SH-SY5Y (cell line): ENCODE results near the gene FRMD7.

Experiments
- GATA2 ChIP-seq: IDR thresholded peaks from 2 replicates; pipeline ENCODE4 v1.6.1; 2011; ENCODE audit warnings: mild to moderate bottlenecking, low read depth, low read length
- GATA3 ChIP-seq: IDR thresholded peaks from 2 replicates; pipeline ENCODE4 v1.6.1; 2011; ENCODE audit warnings: low read depth, mild to moderate bottlenecking, low read length, moderate library complexity

DNA sequence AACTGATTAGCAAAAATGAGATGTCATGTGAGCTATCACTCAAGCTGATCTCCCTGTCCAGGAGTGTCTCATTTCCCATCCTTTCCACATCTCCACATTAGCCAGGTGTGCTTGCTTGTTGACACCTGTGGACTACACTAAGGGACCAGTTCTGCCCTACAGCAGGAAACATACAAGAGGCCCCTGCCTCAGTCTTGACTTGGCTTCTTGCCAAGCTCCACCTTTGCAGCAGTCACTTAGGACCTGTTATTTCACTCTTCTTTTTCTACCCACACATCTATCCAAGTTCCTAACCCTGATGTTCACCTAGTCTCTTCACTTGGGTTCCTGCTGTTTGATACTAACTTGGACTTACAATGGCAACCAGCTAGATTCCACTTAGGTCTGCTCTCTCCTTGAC lies 13.2 kb downstream of the FRMD7 start:
- TF ChIP-seq GATA2 (no peak), GATA3 (no peak)
